Measurements from ENCODE around the gene TRIM27.

The TRIM27 gene

DNA sequence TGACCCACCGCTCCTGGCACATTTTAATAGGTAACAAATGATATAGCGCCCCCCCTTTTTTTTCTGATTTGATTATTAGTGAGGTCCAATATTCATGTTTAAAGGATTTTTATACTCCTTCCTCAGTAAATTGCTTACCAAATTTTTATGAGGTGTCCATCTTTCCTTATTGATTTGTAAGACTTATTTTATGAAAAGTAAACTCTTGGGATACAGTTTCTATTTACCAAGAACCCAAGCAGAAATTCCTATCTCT is 25.1 kb downstream of the TRIM27 start:
- H3K4me3 ChIP-seq (ENCODE audit: low read depth, low read length): no peak overlapping the region
- TF ChIP-seq, protein P1, sequence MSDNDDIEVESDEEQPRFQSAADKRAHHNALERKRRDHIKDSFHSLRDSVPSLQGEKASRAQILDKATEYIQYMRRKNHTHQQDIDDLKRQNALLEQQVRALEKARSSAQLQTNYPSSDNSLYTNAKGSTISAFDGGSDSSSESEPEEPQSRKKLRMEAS (IDR thresholded peaks at IDR 0.05; ENCODE audit: low read depth, low read length): no peak
- TF ChIP-seq, protein P2, sequence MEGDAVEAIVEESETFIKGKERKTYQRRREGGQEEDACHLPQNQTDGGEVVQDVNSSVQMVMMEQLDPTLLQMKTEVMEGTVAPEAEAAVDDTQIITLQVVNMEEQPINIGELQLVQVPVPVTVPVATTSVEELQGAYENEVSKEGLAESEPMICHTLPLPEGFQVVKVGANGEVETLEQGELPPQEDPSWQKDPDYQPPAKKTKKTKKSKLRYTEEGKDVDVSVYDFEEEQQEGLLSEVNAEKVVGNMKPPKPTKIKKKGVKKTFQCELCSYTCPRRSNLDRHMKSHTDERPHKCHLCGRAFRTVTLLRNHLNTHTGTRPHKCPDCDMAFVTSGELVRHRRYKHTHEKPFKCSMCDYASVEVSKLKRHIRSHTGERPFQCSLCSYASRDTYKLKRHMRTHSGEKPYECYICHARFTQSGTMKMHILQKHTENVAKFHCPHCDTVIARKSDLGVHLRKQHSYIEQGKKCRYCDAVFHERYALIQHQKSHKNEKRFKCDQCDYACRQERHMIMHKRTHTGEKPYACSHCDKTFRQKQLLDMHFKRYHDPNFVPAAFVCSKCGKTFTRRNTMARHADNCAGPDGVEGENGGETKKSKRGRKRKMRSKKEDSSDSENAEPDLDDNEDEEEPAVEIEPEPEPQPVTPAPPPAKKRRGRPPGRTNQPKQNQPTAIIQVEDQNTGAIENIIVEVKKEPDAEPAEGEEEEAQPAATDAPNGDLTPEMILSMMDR (IDR thresholded peaks at IDR 0.05; ENCODE audit: low read depth, low read length): no peak
- TF ChIP-seq MYC (IDR thresholded peaks at IDR 0.05; ENCODE audit: low read depth, low read length): no peak
- TF ChIP-seq POLR2A (IDR thresholded peaks at IDR 0.05; ENCODE audit: extremely low read depth, insufficient read length): no peak
- no peak for DNase-seq (ENCODE audit: low read depth)

DNA sequence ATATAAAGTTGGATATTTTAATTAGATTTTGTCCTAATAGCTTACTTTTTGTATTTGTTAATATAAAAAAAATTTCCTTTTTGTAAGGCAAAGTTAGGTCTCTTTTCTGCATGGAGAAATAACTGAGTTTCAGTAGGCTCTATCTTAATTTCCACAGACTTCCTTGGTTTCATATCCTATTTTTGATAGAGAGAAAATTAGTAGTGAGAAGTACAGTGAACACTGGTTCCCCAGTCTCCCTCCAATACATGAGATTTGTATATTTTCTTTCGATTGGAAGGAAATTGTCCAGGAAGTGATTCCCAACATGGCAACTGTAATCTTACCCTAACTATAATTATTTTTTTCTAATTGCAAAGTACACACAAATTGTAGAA is 26.4 kb downstream of the TRIM27 start:
- H3K4me3 ChIP-seq (ENCODE audit: low read depth, low read length): peak overlapping the region; percentile 87
- TF ChIP-seq POLR2A (IDR thresholded peaks at IDR 0.05; ENCODE audit: extremely low read depth, insufficient read length) (no peak), MYC (IDR thresholded peaks at IDR 0.05; ENCODE audit: low read depth, low read length) (no peak)
- TF ChIP-seq, protein P1 (IDR thresholded peaks at IDR 0.05; ENCODE audit: low read depth, low read length): no peak
- TF ChIP-seq, protein P2 (IDR thresholded peaks at IDR 0.05; ENCODE audit: low read depth, low read length): no peak
- no peak for DNase-seq (ENCODE audit: low read depth)

DNA sequence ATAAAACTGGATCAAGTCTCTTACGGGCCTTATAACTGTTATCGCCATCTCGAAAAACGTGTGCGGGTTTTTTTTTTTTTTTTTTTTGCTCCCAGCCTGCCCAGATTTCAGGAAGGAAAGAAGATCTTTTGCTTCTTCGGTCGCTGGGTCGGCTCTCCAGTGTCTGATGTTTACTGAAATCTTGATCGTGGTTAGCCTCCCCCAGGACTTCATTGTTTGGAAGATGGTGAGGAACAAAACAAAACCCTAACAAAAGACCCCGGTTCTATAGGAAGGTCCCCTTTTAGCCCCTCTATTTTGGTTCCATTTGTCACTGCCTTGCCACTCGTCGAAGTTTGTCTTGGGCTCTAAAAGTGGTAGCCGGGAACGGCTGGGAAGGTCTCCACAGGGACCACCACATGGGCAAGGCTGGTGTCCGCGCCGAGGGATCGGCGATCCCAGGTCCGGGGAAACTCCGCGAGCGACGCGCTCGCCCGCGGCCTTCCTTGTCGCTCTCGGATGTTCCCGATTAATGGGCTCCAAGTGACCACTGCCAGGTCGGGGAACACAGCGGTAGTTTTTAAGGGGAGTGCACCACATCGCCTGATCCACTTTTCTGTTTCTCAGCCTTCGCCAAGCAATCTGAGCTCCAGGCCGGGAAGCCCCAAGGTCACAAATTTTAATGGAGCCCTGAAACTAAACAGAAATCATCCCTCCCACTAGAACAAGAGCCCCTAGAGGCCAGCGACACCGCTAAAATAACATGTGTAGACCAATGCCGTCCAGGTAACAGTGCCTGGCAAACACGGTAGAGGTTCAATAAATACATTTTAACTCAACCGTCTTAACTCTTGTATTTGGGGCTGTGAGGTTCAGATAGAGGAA is 27.0 kb downstream of the TRIM27 start:
- DNase-seq (ENCODE audit: low read depth): peak; percentile 79
- H3K4me3 ChIP-seq (ENCODE audit: low read depth, low read length): peak overlapping the region; percentile 87
- no peak for TF ChIP-seq POLR2A (IDR thresholded peaks at IDR 0.05; ENCODE audit: extremely low read depth, insufficient read length)
- TF ChIP-seq, protein P2 (IDR thresholded peaks at IDR 0.05; ENCODE audit: low read depth, low read length): peak; percentile 18

DNA sequence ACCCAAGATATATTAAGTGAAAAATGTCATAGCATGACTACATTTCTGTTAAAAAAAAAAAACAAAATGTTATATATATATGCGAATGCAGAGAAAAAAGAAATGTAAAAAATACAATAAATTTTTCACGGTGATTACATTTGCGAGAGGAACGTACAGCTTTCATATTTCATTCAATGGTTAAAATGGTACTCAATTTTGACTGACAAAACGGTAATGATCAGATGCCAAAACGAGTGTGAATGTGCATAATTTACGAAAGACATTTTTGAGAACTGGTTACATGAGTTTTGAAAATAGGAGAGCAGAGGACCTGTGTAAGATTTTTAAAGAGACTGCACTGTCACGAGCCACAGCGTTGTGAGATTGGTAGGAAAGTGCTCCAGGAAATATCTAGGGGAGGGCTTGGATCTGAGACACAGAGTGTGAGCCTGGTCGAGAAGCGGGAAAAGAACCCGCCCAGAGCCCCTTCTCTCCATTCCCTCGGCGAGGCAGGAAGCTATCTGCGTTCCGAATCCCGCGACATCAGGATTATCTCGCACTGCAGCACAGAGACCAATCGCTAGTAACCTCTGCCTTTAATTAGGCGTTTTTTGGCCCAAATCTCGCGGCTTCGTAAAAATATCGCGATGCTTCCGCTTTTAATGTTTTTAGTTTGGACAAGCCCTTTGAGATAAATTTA is 28.5 kb downstream of the TRIM27 start:
- TF ChIP-seq, protein P1 (IDR thresholded peaks at IDR 0.05; ENCODE audit: low read depth, low read length): 0 out of 2 replicates have a peak, but pooled peaks have one; percentile 6
- TF ChIP-seq POLR2A (IDR thresholded peaks at IDR 0.05; ENCODE audit: extremely low read depth, insufficient read length) (peak; percentile 82), MYC (IDR thresholded peaks at IDR 0.05; ENCODE audit: low read depth, low read length) (peak; percentile 38; the same call in 1 of the 2 replicates)
- TF ChIP-seq, protein P2 (IDR thresholded peaks at IDR 0.05; ENCODE audit: low read depth, low read length): no peak
- DNase-seq (ENCODE audit: low read depth): peak; percentile 97
- H3K4me3 ChIP-seq (ENCODE audit: low read depth, low read length): peak overlapping the region; percentile 87

DNA sequence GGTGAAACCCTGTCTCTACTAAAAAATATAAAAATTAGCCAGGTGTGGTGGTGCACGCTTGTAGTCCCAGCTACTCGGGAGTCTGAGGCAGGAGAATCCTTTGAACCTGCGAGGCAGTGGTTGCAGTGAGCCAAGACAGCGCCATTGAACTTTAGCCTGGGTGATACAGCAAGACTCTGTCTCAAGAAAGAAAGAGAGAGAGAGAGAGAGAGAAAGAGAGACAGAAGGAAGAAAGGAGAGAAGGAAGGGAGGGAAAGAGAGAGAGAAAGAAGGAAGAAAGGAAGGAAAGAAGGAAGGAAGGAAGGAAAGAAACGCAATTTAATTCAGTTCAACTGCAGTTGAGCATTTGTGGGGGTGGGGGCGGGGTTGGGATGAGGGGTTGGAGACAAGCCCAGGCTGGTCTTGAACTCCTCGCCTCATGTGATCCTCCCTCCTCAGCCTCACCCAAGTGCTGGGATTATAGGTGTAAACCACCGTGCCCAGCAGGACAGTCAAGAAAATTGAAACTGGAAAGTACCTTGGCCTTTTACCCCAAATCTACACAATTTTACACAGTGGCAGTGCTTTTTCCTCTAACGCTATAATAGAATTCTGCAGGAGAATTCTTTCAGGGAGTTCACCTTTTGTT is 30.5 kb downstream of the TRIM27 start:
- H3K4me3 ChIP-seq (ENCODE audit: low read depth, low read length): no peak overlapping the region
- no peak for TF ChIP-seq POLR2A (IDR thresholded peaks at IDR 0.05; ENCODE audit: extremely low read depth, insufficient read length)
- TF ChIP-seq MYC (IDR thresholded peaks at IDR 0.05; ENCODE audit: low read depth, low read length): no peak
- TF ChIP-seq, protein P1 (IDR thresholded peaks at IDR 0.05; ENCODE audit: low read depth, low read length): no peak
- TF ChIP-seq, protein P2 (IDR thresholded peaks at IDR 0.05; ENCODE audit: low read depth, low read length): no peak
- no peak for DNase-seq (ENCODE audit: low read depth)

Measured in NB4 (cell line).